GM08714 (cell line): ENCODE results near the gene SLC49A3.
"Not testable (repeated sequence)": the region's sequence is repeated elsewhere in the genome, so short reads cannot be mapped to it uniquely, and the experiment has no call there.

Experiments used
- H3K4me3 ChIP-seq: fragments of 200-500 bp; sonication (Bioruptor generic); 2 replicates; pipeline ENCODE4 v1.5.1; 2014; ENCODE audit warnings: mild to moderate bottlenecking, low read length, inconsistent platforms
- ZNF274 ChIP-seq: IDR thresholded peaks from 2 replicates; pipeline ENCODE4 v1.6.1; 2012; ENCODE audit warnings: mild to moderate bottlenecking, low read depth, low read length

Gene SLC49A3

DNA sequence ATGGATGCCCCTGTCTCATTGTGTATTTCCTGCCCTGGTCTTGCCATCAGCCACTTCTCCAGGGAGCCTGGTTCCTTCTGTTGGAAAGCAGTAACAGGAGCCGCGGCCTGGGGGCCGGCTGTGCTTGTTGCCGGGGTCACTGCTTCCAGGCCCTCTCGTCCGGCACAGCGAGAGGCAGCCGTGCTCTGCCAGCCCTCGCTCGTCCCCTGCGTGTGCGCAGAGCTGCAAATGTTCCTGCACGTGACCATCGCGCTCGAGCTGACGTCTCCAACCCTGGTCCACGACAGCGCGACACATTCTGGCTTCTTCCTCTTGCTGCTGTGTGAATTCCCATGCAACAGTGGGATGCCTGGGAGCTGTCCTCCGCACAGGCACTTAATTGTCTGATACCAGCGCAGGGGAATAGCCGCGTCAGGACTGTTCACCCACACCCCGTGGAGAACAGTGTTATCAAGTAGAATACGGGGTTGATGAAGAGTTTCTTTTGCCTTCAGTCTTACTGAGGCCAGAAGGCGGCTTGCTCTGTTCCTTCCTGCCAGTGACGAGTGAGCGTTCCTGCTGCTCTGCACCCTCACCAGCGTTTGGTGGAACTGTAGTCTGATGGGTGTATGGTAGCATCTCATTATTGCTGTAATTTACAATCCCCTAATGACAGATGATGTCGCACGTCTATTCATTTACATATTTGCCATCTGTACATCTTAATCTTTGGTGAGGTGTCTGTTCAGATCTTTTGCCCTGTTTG is 51.2 kb downstream of the SLC49A3 start:
- TF ChIP-seq ZNF274: no peak
- H3K4me3 ChIP-seq: no peak overlapping the region

DNA sequence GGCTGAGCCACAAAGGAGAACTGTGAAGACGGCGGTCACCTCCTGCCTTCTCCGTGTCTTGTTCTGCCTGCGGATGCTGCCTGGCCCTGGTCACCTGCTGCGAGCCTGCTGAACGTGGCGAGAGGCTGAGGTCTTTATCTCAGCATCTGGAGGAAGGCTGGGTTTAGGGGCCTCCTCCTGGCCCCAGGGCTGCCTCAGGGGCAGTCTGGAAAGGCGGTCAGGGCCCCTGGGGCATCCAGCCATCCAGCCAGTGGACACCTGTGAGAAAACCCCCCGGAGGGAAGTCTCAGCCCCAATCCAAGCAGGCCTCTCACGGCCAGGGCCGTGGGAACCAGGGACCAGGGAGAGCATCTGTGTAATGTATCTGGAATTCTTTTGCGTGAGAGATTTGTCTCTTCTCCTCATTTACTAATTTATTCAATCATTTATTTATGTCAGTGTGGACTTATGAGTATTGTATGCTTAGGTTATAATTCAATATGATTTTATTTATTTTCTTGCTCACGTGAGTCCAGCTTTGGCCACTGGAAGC is 52.3 kb downstream of the SLC49A3 start:
- H3K4me3 ChIP-seq: no peak overlapping the region
- TF ChIP-seq ZNF274: no peak

DNA sequence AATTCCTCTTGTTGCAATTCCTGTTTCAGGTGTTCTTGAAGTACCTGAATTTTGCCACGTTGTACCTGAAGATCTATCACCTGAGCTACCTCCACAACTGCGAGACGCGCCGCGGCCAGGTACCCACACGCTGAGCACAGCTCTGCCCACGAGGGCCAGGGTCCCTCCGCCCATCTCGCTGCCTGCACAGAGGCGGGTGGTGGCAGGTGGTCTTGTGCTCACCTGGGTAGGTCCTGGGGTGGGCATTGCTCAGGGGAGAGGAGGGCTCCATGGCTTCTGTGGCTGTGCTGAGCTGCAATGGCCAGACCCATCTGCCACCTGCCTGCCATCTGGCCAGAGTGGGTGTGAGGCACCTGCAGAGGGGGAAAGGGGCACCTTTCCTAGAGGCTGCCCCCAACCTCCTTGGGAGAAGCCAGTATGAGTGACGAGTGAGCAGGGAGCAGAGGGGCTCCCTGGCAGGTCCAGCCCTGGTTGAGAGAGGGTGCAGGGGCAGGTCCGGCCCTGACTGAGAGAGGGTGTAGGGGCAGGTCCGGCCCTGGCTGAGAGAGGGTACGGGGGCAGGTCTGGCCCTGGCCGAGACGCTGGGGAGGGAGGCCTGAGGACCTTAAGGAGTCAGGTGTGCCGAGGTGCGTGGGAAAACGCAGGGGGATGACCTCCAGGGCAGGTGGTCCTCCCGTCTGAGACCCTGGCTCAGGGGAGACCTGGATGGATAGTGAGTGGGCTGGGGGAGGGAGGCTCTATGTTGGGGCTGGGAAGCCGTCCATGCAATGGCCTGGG is 52.9 kb downstream of the SLC49A3 start:
- H3K4me3 ChIP-seq: no peak overlapping the region
- TF ChIP-seq ZNF274: no peak

DNA sequence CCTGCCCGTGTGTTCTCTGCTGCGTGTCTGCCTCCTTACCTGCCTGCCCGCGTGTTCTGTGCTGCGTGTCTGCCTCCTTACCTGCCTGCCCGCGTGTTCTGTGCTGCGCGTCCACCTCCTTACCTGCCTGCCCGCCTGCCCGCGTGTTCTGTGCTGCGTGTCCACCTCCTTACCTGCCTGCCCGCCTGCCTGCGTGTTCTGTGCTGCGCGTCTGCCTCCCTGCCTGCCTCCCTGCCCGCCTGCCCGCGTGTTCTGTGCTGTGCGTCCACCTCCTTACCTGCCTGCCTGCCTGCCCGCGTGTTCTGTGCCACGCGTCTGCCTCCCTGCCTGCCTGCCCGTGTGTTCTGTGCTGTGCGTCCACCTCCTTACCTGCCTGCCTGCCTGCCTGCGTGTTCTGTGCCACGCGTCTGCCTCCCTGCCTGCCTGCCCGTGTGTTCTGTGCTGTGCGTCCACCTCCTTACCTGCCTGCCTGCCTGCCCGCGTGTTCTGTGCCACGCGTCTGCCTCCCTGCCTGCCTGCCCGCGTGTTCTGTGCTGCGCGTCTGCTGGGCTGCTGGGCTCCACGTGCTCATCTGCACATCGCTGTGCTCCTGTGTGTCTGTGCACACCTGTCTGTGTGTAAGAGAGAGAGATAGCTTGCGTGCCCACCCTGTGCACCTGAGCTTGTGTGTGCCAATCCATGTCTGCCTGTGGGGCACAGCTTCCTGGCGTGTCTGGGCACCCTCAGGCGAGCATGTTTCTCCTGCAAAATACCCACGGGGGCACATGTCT is 53.7 kb downstream of the SLC49A3 start:
- H3K4me3 ChIP-seq: not testable (repeated sequence)

DNA sequence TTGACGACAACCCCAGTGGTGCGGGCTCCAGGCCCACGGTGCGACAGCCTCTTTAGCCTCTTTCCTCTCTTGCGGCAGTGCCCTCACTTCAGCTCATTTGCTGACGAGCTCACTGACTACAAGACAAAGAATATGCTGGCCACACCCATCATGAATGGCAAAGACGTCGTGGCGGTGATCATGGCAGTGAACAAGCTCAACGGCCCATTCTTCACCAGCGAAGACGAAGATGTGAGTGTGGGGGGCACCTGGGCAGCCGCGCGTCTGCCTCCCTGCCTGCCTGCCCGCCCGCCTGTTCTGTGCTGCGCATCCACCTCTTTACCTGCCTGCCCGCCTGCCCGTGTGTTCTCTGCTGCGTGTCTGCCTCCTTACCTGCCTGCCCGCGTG is 54.4 kb downstream of the SLC49A3 start:
- H3K4me3 ChIP-seq: no peak overlapping the region
- TF ChIP-seq ZNF274: no peak

DNA sequence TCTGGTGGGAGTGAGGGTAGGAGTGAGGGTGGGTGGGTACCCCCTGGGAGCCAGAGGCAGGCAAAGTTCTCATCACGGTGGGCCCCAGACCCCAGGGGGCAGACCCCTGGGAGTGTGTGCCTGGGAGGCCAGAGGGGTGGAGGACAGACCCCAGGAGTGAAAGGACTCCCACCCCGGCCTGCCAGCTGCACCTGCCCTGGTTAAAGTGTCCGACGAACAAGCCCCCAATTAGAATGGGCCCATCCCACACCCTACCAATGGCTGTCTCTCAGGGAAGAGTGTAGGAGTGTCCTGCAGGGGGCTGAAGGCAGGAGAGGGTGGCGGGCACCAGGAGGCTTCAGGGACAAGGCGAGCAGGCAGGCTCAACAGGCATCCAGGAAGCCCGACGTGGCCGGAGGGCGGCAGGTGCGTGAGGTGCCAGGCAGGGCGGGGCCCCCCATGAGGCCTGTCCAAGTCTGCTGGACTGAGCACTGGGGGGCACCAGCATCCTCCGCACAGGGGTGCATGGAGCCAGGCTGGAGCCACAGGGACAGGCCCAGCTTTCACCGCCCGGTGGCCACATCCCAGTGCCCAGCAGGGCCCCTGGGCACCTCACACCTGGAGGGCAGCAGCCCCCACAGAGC is 54.9 kb downstream of the SLC49A3 start:
- TF ChIP-seq ZNF274: no peak

DNA sequence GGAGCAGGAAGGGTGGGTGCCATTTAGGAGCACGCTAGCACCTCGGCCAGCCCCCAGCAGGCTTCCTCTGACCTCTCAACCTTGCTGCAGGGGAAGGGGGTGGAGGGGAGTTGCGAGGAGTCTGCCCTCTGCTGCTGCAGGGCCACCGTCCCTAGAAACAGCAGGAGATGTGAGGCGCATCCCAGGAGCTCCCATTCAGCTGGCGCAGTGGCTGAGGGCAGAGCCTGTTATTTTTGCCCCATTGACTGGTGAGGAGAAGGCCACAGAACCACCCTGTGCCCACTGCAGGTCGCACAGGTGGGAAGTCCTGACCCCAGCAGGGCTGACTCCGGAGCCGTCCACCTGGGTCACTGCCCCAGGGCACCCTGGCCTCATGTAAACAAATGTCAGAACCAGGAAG is 55.5 kb downstream of the SLC49A3 start:
- H3K4me3 ChIP-seq: no peak overlapping the region
- TF ChIP-seq ZNF274: no peak

More for the DNA sequence above, 54.9 kb downstream of the SLC49A3 start:
- H3K4me3 ChIP-seq: no peak overlapping the region

DNA sequence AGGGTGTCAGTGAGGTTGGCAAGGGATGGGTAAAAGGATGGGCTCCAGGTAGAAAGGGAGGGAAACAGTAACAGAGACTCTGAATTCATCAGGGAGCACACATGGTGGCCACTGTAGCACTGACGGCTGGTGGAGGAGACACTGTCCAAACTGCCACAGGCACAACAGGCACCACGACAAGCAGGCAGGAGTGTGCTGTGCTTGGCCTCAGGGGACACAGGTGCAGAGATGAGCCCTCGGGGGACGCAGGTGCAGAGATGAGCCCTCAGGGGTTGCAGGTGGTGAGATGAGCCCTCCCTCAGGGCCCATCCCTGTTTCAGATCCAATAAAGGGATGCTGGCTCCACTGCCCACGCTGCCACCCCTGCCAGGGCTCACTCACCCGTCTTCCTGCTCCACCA is 56.0 kb downstream of the SLC49A3 start:
- H3K4me3 ChIP-seq: no peak overlapping the region
- TF ChIP-seq ZNF274: no peak

DNA sequence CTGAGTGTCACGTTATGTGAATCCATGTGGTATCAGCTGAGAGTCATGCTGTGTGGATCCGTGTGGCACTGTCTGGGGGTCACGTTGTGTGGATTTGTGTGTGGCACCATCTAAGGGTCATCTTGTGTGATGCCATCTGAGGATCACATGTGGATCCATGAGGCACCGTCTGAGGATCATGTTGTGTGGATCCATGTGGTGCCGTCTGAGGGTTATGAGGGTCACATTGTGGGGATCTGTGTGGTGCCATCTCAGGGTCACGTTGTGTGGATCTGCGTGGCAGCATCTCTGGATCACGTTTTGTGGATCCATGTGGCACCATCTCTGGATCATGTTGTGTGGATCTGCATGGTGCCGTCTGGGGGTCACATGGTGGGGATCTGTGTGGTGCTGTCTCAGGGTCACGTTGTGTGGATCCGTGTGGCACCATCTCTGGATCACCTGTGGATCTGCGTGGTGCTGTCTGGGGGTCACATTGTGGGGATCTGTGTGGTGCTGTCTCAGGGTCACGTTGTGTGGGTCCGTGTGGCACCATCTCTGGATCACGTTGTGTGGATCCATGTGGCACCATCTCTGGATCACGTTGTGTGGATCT is 56.7 kb downstream of the SLC49A3 start:
- no peak for TF ChIP-seq ZNF274
- no peak overlapping the region for H3K4me3 ChIP-seq
